IMR-90 (cell line): ENCODE measurements around the gene CKLF. TPM values are rescaled to one million over a fixed set of nuclear protein-coding genes. Genes with fewer than 3 reads are reported as not detected.

Experiments
- ATAC-seq: fragments of 200-7000 bp; cut with Tn5 transposase; 2 replicates; pipeline ENCODE4 v1.9.1; 2020; ENCODE audit warnings: low read depth, mild to moderate bottlenecking, moderate library complexity
- BruUV-seq: library from RNA; stranded (reverse); fragments of 400-500 nt; replicated peaks from 2 replicates; lab custom pipeline; 2021; lab: Mats Ljungman, UMichigan
- CTCF ChIA-PET: fragments of 300-600 bp; formaldehyde crosslinking; extraction: SDS; loops from one replicate; lab custom pipeline; 2021; ENCODE audit warnings: antibody characterized with exemption; lab: Yijun Ruan, JAX
- POLR2A ChIA-PET: fragments of 300-600 bp; sonication (Branson Sonifier 250); formaldehyde crosslinking; loops from one replicate; lab custom pipeline; 2022; ENCODE audit warnings: antibody characterized with exemption; ENCODE audit not compliant: unreplicated experiment; lab: Charles Lee
- DNase-seq: peaks from one replicate; pipeline ENCODE4 v3.0.0; 2013
- H2AFZ ChIP-seq: replicated peaks from 2 replicates; pipeline ENCODE3; 2013; ENCODE audit warnings: low read length, mild to moderate bottlenecking; ENCODE audit not compliant: poor library complexity
- H2AK5ac ChIP-seq: 2 replicates; pipeline ENCODE4 v1.6.1; 2013; ENCODE audit warnings: low read depth, low read length, inconsistent platforms
- H2AK9ac ChIP-seq: replicated peaks from 2 replicates; pipeline ENCODE3; 2013; ENCODE audit warnings: mild to moderate bottlenecking, low read depth, low read length, moderate library complexity; ENCODE audit not compliant: poor library complexity
- H2BK120ac ChIP-seq: 2 replicates; pipeline ENCODE4 v1.6.1; 2013; ENCODE audit warnings: low read depth, low read length, inconsistent platforms
- H2BK15ac ChIP-seq: 3 replicates; pipeline ENCODE4 v1.6.1; 2013; ENCODE audit warnings: low read depth, low read length, inconsistent platforms
- H2BK20ac ChIP-seq: 2 replicates; pipeline ENCODE4 v1.6.1; 2013; ENCODE audit warnings: low read depth, mild to moderate bottlenecking, inconsistent platforms, low read length, moderate library complexity
- H2BK5ac ChIP-seq: 2 replicates; pipeline ENCODE4 v1.6.1; 2013; ENCODE audit warnings: mild to moderate bottlenecking, low read depth, low read length, inconsistent platforms; ENCODE audit not compliant: poor library complexity, severe bottlenecking
- H3K14ac ChIP-seq: replicated peaks from 2 replicates; pipeline ENCODE4 v1.6.1; 2013; ENCODE audit warnings: low read depth, low read length, inconsistent platforms
- H3K18ac ChIP-seq: 2 replicates; pipeline ENCODE4 v1.6.1; 2013; ENCODE audit warnings: low read depth, low read length, control low read depth
- H3K23ac ChIP-seq: 2 replicates; pipeline ENCODE4 v1.6.1; 2013; ENCODE audit warnings: low read depth, low read length, inconsistent platforms
- H3K27ac ChIP-seq: 2 replicates; pipeline ENCODE4 v1.5.1; 2013; ENCODE audit warnings: mild to moderate bottlenecking, control low read depth, low read length; ENCODE audit not compliant: insufficient read depth
- H3K27me3 ChIP-seq: 2 replicates; pipeline ENCODE4 v1.6.1; 2013; ENCODE audit warnings: low read length; ENCODE audit not compliant: control insufficient read depth, insufficient read depth
- H3K36me3 ChIP-seq: 2 replicates; pipeline ENCODE4 v1.6.1; 2013; ENCODE audit warnings: low read length, mixed read lengths; ENCODE audit not compliant: control insufficient read depth, insufficient read depth
- H3K4ac ChIP-seq: 2 replicates; pipeline ENCODE4 v1.6.1; 2013; ENCODE audit warnings: low read depth, low read length, inconsistent platforms
- H3K4me1 ChIP-seq: 2 replicates; pipeline ENCODE4 v1.6.1; 2013; ENCODE audit warnings: low read length, mixed read lengths; ENCODE audit not compliant: control insufficient read depth, insufficient read depth
- H3K4me2 ChIP-seq: 2 replicates; pipeline ENCODE4 v1.6.1; 2013; ENCODE audit warnings: low read depth, mild to moderate bottlenecking, control low read depth, low read length, moderate library complexity
- H3K4me3 ChIP-seq: 2 replicates; pipeline ENCODE4 v1.5.1; 2013; ENCODE audit warnings: low read depth, mild to moderate bottlenecking, control low read depth, low read length, moderate library complexity; ENCODE audit not compliant: insufficient read depth
- H3K56ac ChIP-seq: 2 replicates; pipeline ENCODE4 v1.6.1; 2013; ENCODE audit warnings: low read length, inconsistent platforms; ENCODE audit not compliant: insufficient read depth; ENCODE audit errors: extremely low read depth
- H3K79me1 ChIP-seq, 2 experiments: 2 replicates each; pipeline ENCODE4 v1.6.1; 2013; ENCODE audit warnings: low read length in 2 of 2, inconsistent platforms in 1 of 2, low read depth in 1 of 2
- H3K9ac ChIP-seq: 2 replicates; pipeline ENCODE4 v1.6.1; 2013; ENCODE audit warnings: low read depth, low read length, control low read depth
- H3K9me1 ChIP-seq: 2 replicates; pipeline ENCODE4 v1.6.1; 2013; ENCODE audit warnings: low read length, inconsistent platforms; ENCODE audit not compliant: insufficient read depth
- H3K9me3 ChIP-seq: 2 replicates; pipeline ENCODE4 v1.6.1; 2013; ENCODE audit warnings: low read length; ENCODE audit not compliant: control insufficient read depth, insufficient read depth
- H4K20me1 ChIP-seq: 2 replicates; pipeline ENCODE4 v1.6.1; 2013; ENCODE audit warnings: low read length, inconsistent platforms; ENCODE audit not compliant: insufficient read depth
- H4K5ac ChIP-seq: 2 replicates; pipeline ENCODE4 v1.6.1; 2013; ENCODE audit warnings: mild to moderate bottlenecking, low read depth, low read length, control low read depth
- H4K8ac ChIP-seq, 2 experiments: 2 replicates each; pipeline ENCODE4 v1.6.1; 2013; ENCODE audit warnings: low read depth in 2 of 2, low read length in 2 of 2, control low read depth in 1 of 2, inconsistent platforms in 1 of 2
- H4K91ac ChIP-seq: 2 replicates; pipeline ENCODE4 v1.6.1; 2013; ENCODE audit warnings: low read depth, low read length, inconsistent platforms; ENCODE audit not compliant: insufficient read depth
- BHLHE40 ChIP-seq: fragments of 150-350 bp; IDR thresholded peaks from 2 replicates; pipeline ENCODE4 v1.6.1; 2016; ENCODE audit warnings: mild to moderate bottlenecking, low read depth, low read length
- CEBPB ChIP-seq: IDR thresholded peaks from 2 replicates; pipeline ENCODE4 v1.6.1; 2012; ENCODE audit warnings: low read depth, low read length, improper control_type of control experiment
- CHD1 ChIP-seq: IDR thresholded peaks from 2 replicates; pipeline ENCODE4 v1.6.1; 2012; ENCODE audit warnings: low read depth, low read length, improper control_type of control experiment
- CTCF ChIP-seq: conservative IDR thresholded peaks from 2 replicates; pipeline ENCODE4 v1.5.1; 2012; ENCODE audit warnings: mild to moderate bottlenecking, low read depth, low read length, improper control_type of control experiment
- ELK1 ChIP-seq: fragments of 150-350 bp; IDR thresholded peaks from 2 replicates; pipeline ENCODE4 v1.6.1; 2016; ENCODE audit warnings: low read depth, mild to moderate bottlenecking, low read length, moderate library complexity, borderline replicate concordance
- MAFK ChIP-seq: IDR thresholded peaks from 2 replicates; pipeline ENCODE4 v1.6.1; 2012; ENCODE audit warnings: low read depth, low read length, improper control_type of control experiment
- MXI1 ChIP-seq: IDR thresholded peaks from 2 replicates; pipeline ENCODE4 v1.6.1; 2012; ENCODE audit warnings: low read depth, mild to moderate bottlenecking, low read length, moderate library complexity, borderline replicate concordance
- NFE2L2 ChIP-seq: fragments of 150-350 bp; IDR thresholded peaks from 2 replicates; pipeline ENCODE4 v1.6.1; 2016; ENCODE audit warnings: low read depth, mild to moderate bottlenecking, low read length
- POLR2A ChIP-seq: IDR thresholded peaks from 2 replicates; pipeline ENCODE4 v1.6.1; 2012; ENCODE audit warnings: mild to moderate bottlenecking, low read depth, low read length
- RCOR1 ChIP-seq: IDR thresholded peaks from 2 replicates; pipeline ENCODE4 v1.6.1; 2012; ENCODE audit warnings: mild to moderate bottlenecking, low read length, improper control_type of control experiment; ENCODE audit not compliant: insufficient replicate concordance
- RFX5 ChIP-seq: IDR thresholded peaks from 2 replicates; pipeline ENCODE4 v1.8.0; 2012; ENCODE audit warnings: low read depth, mild to moderate bottlenecking, low read length, moderate library complexity
- SMC3 ChIP-seq: fragments of 150-350 bp; IDR thresholded peaks from 2 replicates; pipeline ENCODE4 v1.6.1; 2016; ENCODE audit warnings: low read depth, mild to moderate bottlenecking, antibody characterized with exemption, low read length, moderate library complexity
- USF2 ChIP-seq: fragments of 150-350 bp; IDR thresholded peaks from 2 replicates; pipeline ENCODE4 v1.6.1; 2017; ENCODE audit warnings: mild to moderate bottlenecking, antibody characterized with exemption, low read length, low read depth
- WGBS, 2 experiments: methylation state at CpG; one replicate each; pipeline versions ENCODE4 v1.1.5 to v1.1.7; 2013; ENCODE audit warnings: missing lambda C conversion rate in 2 of 2; ENCODE audit not compliant: insufficient read length in 1 of 2; ENCODE audit errors: extremely low coverage in 2 of 2; 5-methylcytosine and 5-hydroxymethylcytosine counted together
- dilution Hi-C: fragments of 300-500 bp; cut with HindIII; formaldehyde crosslinking; loops from one replicate; pipeline ENCODE4 v1.14.3; 2018; ENCODE audit warnings: low sequenced_read_pairs; ENCODE audit not compliant: unreplicated experiment
- in situ Hi-C: fragments of 300-500 bp; cut with MboI; formaldehyde crosslinking; loops from 3 replicates; pipeline ENCODE4 v1.14.3; 2019; ENCODE audit warnings: low sequenced_read_pairs, inconsistent platforms, mixed read lengths
- intact Hi-C: fragments of 100-400 bp; cut with micrococcal nuclease; formaldehyde crosslinking; loops from 2 replicates; pipeline ENCODE4 v1.10.0; 2022
- polyA plus RNA-seq, 3 experiments: library from polyadenylated mRNA; depleted of rRNA; stranded (reverse); fragments of >200 nt; gene quantifications; 2 replicates each; pipeline ENCODE4 v1.2.3, GENCODE V29; 2012; ENCODE audit warnings: low replicate concordance in 1 of 3
- total RNA-seq: library from RNA; depleted of rRNA; stranded (reverse); fragments of >200 nt; gene quantifications from 2 replicates; pipeline ENCODE4 v1.2.3, GENCODE V29; 2012

The CKLF gene
- total and polyA plus RNA-seq, 2 of the 4 experiments (the other 2 are of a cell fraction), result 60.8 to 92.2 TPM

- H3K9me1 ChIP-seq, result peaks cover 10% of the 10 kb centered on the region
- H3K9me3 ChIP-seq, result peaks cover 4% of the 10 kb centered on the region; the same call in 1 of the 2 replicates
- peaks cover 16 to 59% of the 10 kb centered on the region in 2 experiments for H3K79me1 ChIP-seq
- TF ChIP-seq RCOR1 (no peak), CEBPB (no peak), RFX5 (no peak), MAFK (no peak), POLR2A (no peak), CTCF (no peak), USF2 (no peak), BHLHE40 (no peak), ELK1 (no peak), SMC3 (no peak), CHD1 (no peak), MXI1 (no peak), NFE2L2 (no peak)
- peak overlapping the region; percentile 74 for H3K4me3 ChIP-seq
- no peaks in the 10 kb centered on the region for H3K27me3 ChIP-seq
- H4K91ac ChIP-seq, result peak overlapping the region; percentile 84
- peak overlapping the region; percentile 48 for H3K14ac ChIP-seq
- ChIA-PET POLR2A (no interaction called here), CTCF (no interaction called here)
- peak overlapping the region; percentile 56; the same call in 1 of the 2 replicates for H4K5ac ChIP-seq
- H2BK120ac ChIP-seq, result 0 out of 2 replicates have a peak overlapping the region, but pooled peaks have one; percentile 18
- intact Hi-C loops, result loop anchor here (2.0 to 5.0 kb wide), 3 partner anchors 53 to 136 kb away; partner anchors contain the start of gene CKLF
- dilution Hi-C loops, result no loop called here
- no CpG with 5 or more reads among the region's 10 CpGs for WGBS, 2 experiments
- no peak for ATAC-seq
- peak overlapping the region; percentile 58 for H3K9ac ChIP-seq
- H3K4me2 ChIP-seq, result peak overlapping the region; percentile 81
- peaks cover 21% of the 10 kb centered on the region for H3K4me1 ChIP-seq
- H2AK5ac ChIP-seq, result peak overlapping the region; percentile 93
- H2BK5ac ChIP-seq, result peak overlapping the region; percentile 2
- H2BK15ac ChIP-seq, result no peak overlapping the region
- peak overlapping the region; percentile 34 to 57; a peak in 1 of 4 replicates for H4K8ac ChIP-seq
- peak overlapping the region; percentile 94 for H2AK9ac ChIP-seq
- no TSS peak for BruUV-seq
- peaks cover 17% of the 10 kb centered on the region for H4K20me1 ChIP-seq
- peak overlapping the region; percentile 89 for H3K4ac ChIP-seq
- no peak overlapping the region for H3K56ac ChIP-seq
- DNase-seq, result no peak
- peaks cover 23% of the 10 kb centered on the region for H3K36me3 ChIP-seq
- in situ Hi-C loops, result no loop called here
- H3K23ac ChIP-seq, result peak overlapping the region; percentile 58
- H2BK20ac ChIP-seq, result no peak overlapping the region
- peak overlapping the region; percentile 76; the same call in 1 of the 2 replicates for H3K27ac ChIP-seq
- 0 out of 2 replicates have a peak overlapping the region, but pooled peaks have one; percentile 5 for H3K18ac ChIP-seq
- peak overlapping the region; percentile 88 for H2AFZ ChIP-seq
These were observed 53.8 kb downstream of the CKLF start for GRCh38 chr16:66605979-66606751.
